OCI-M1 (cell line): Measurements from ENCODE around the gene FUZ.

Experiments
- DNase-seq: peaks from one replicate; lab custom pipeline; 2025; lab: John Stamatoyannopoulos, UW

The FUZ gene

DNA sequence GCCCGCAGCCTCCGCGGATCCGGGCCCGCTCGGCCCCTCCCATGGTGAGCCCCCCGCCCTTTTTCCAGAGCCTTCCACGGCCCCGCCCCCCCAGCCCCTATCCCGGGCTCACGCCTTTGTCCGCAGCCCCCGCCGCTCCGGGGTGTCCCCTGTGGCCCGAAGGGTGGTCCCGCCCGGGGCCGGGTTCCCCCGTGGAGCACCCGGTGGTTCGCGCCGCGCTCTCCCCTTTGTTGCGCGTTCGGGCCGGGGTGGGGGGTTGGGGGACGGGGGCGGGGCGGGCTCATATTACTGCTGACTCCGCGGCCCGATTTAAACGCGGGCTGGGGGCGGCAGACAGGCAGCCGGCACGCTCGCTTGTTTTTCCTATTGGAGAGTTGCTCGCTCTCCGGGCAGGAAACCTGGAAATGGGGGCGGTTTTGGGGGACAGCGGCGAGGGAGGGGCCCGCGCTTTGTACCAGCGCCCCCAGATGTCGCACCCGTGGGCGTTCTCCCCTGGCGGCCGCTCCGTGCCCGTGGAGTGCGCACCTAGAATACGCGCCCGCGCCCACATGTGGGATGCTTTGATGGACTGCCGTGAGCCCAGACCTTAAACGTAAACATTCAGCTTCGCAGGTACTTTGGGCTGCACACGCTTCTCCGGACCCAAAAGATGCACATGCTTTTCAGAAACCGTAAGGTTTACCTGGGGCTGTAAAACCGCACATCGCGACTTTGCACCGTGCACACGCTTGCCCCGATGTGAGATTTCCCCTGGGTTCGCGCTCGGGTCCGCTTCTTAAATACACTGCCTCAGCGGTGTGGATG, 38.6 kb upstream of the FUZ start:
- peak; percentile 40 for DNase-seq

GRCh38 chr19:49850487-49851342, 37.6 kb upstream of the FUZ start, which contains the start of gene PTOV1:
PTOV1 (plus strand) TSS chr19:49851159.
- peak; percentile 97 for DNase-seq

DNA sequence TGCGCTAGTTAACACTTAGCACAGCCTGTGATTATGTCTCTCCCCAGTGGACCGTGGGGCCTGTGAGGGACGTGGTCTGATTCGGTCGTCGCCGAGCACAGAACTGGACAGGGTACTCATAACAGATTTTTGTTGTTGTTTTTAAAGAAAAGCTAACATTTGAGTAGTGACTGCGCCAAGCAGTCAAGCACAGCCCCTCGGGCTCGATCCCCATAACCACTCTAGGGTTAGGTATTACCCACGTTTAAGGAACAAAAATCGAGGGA, 37.1 kb upstream of the FUZ start:
- no peak for DNase-seq

- no peak for DNase-seq
Measured at GRCh38 chr19:49849433-49850220, 36.5 kb upstream of the FUZ start.

DNA sequence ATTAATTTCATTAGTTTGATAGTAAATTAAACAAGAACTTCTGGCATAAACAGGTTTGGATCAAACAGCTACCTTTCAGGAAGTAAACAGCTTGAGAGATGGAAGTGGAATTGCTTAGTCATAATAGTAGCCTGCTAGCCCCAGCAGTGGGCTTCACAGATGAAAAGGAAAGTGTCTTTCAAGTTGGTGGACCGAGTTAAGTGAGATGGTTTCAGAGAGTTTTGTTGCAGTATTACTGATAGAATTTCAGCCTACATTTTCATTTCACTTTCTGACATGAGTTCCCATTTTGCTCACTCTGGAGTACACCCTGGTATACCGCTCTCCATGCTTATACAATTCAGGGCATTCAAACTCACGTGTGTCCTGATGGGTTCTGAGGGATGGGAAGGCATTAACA, 35.8 kb upstream of the FUZ start:
- DNase-seq = peak; percentile 68

DNA sequence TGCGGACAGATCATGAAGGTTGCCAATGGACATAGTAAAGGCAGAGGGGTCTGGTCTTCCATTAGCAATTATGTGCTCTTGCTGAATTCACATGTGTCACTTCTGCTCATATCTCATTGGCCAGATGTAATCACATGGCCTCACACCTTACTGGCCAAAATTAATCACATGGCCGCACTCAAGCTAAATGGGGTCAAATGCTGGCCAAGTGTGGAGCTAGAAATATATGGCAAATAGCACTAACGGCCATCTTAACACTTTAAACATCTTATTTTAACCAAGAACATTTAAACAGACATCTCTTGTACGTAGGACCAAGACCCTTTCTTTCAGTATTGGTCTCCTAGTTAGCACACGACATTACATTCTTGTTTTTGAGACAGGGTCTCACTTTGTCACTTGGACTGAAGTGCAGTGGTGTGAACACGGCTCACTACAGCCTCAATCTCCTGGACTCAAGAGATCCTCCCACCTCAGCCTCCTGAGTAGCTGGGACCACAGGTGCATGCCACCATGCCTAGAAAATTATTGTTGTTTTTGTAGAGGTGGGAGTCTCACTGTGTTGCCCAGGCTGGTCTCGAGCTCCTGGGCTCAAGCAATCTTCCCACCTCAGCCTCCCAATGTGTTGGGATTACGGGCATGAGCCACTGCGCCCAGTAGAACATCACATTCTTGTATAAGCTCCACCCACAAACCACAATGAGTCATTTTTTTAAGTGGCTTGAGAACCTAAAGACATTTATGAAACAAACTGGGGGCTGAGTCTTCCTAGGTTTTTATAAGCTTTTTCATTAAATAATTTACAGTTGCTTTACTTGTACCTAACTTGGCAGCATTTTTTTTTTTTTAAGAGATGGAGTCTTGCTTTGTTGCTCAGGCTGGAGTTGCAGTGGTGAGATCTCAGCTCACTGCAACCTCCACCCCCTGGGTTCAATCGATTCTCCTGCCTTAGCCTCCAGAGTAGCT, 34.9 kb upstream of the FUZ start:
- peak; percentile 93 for DNase-seq

GRCh38 chr19:49846408-49846807, 33.3 kb upstream of the FUZ start:
- no peak for DNase-seq

DNA sequence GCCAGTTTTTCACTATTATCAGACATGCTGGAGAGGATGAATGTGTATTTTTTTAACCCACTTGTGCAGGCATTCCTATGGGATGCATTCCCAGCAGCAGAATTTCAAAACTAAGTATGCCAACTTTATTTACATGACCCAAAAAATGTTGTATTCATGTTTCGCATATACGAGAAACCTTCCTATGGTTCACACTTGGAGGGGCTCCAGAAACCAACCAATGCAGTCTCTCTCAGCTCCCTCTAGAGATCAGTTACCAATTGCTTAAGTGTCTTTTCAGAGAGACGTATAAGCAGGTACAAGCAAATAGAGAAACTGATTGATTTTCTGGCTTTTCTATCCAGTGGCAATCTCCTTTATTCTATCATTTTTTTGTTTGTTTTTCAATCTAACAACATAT, 32.3 kb upstream of the FUZ start:
- no peak for DNase-seq

DNA sequence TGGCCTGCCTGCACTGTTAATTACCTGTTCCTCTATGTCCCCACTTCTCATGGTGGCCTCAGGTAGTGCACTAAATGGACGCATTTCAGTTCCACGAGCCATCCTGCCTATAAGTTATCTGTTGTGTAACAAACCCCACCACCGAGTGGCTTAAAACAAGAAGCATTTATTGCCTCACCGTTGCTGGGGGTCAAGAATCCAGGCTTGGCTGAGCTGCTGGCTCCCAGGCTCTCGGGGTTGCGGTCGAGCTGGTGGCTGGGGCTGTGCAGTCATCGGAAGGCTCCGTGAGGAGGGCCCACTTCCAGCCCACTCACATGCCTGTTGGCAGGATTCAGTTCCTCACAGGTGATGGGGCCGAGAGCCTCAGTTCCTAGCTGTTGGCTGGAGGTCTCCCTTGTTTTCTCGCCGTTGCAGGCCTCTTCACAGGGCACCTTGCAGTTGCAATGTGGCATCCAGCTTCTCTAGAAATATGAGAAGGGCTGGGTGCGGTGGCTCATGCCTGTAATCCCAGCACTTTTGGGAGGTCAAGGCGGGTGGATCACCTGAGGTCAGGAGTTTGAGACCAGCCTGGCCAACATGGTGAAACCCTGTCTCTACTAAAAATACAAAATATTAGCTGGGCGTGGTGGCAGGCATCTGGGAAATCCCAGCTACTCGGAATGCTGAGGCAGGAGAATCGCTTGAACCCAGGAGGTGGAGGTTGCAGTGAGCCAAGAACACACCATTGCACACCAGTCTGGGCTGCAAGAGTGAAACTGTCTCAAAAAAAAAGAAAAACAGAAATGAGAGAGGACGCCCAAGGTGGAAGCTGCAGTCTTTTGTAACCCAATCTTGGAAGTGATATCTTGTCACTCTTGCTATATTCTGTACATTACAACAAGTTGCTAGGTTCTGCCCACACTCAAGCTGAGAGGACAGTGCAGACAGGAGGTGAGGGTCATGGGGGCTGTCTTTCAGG, 31.3 kb upstream of the FUZ start:
- no peak for DNase-seq

DNA sequence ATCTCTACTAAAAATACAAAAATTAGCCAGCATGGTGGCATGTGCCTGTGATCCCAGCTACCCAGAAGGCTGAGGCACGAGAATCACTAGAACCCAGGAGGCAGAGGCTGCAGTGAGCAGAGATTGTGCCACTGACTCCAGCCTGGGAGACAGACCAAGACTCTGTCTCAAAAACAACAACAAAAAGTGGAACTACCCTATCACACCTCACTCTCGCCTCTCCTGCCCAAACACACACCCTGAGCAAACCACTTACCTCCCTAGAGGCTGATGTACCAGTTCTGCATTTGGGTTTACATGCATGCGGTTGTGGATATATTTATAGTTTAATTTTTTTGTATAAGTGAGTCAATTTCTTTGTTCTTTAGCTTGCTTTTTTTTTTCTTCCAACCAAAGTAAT, 30.2 kb upstream of the FUZ start:
- DNase-seq = no peak

DNA sequence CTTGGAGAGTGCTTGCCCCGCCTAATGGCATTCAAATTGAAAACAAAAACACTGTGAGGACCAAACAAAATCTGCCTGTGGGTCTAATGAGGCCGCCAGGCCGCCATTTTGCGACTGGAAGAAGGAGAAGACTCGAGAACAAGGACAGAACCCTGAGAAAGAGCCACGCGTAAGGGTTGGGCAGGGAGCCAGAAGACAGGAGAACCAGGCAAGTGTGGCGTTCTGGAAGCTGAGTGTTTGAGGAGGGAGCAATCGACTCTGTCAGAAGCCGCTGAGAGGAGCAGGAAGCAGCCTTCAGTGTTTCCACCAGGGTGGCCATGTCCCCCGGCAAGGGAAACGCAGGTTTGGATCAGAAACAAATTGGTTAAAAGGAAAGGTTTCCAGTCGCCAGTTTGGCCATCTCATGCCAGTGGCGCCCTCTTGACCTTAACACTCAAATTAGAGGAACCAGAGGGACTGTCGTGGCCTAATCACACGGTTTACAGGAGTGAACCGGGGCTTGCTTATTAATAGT, 27.7 kb upstream of the FUZ start:
- no peak for DNase-seq

- DNase-seq = no peak
Measured at GRCh38 chr19:49840321-49840720, 27.2 kb upstream of the FUZ start.

DNA sequence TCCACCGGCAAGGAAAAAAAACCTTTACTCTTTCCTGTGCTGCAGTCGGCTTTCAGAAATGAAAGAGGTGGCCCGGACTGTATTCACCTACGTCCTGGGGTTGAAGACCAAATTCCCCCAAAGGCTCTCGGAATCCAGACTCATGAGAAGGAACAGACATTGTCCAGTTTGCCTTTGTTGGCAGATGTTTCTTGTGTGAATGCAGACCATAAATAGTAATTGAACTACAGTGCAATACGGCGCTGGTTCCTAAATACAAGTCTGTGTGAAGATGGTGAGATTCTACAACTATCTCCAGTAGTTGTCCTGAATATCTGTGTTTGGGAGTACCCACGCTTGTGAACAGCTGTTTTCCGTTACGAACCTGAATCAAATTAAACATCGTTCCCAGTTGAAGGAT, 26.6 kb upstream of the FUZ start:
- no peak for DNase-seq

- no peak for DNase-seq
Measured at GRCh38 chr19:49838885-49839588, 25.9 kb upstream of the FUZ start.

GRCh38 chr19:49837425-49837824, 24.3 kb upstream of the FUZ start:
- DNase-seq = no peak

DNA sequence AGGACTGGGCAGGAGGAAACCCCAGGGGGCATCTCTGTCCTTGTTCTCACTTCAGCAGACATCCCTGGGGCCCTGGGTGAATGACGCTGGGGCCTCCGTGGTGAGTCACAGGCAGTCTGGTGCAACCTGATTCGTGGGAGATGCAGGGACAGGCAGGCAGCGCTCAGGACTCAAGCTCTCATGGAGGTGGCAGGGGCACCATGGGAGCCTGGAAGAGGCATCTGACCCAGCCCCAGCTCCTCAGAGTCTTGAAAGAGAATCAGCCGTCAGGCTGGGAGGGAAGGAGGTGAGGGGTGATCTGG, 23.9 kb upstream of the FUZ start:
- DNase-seq = no peak

- no peak for DNase-seq
Measured at GRCh38 chr19:49836176-49837008, 23.3 kb upstream of the FUZ start.

DNA sequence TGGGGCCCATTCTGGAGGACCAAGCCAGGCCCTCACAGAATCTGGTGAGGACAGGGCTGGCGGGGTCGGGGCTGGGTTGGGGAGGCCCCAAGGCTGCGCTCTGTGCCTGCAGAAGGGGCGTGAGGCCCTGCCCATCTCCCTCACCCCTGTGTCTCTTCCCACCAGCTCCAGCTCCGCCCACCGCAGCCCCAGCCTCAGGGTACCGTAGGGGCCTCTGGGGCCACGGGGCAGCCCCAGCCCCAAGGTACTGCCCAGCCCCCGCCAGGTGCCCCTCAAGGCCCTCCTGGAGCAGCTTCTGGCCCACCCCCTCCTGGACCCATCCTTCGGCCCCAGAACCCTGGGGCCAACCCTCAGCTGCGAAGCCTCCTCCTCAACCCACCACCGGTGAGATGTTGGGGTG, 22.5 kb upstream of the FUZ start:
- no peak for DNase-seq

DNA sequence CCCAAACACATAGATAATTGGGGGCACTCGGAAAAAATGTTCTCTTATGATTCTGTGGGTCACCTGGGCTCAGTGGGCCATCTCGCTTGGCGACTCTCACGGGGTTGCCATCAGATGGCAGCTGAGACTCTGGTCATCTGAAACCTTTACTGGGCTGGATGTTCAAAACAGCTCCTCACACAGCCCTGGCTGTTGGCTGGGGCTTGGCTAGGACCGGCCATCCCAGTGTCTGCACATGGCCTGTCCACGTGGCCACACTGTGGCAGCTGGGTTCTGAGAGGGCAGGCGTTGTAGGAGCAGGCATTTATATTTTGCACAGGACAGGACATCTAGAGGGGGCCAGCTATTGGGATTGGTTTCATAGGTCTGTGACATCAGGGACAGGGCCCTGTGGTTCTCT, 20.5 kb upstream of the FUZ start:
- no peak for DNase-seq
